Parathyroid adenoma (tissue), 2 donors: ENCODE measurements around the gene FLRT2.

Experiments used
- H2AFZ ChIP-seq: fragments of 300-600 bp; sonication (generic); one replicate; pipeline ENCODE4 v1.7.0; 2017; ENCODE audit warnings: antibody characterized with exemption, mild to moderate bottlenecking
- H3K27ac ChIP-seq: fragments of 300-600 bp; sonication (generic); one replicate; pipeline ENCODE4 v1.7.0; 2017
- H3K27me3 ChIP-seq: fragments of 300-600 bp; sonication (generic); one replicate; pipeline ENCODE4 v1.7.0; 2017; ENCODE audit warnings: low read length; ENCODE audit not compliant: control insufficient read depth, insufficient read depth
- H3K36me3 ChIP-seq: fragments of 300-600 bp; sonication (generic); one replicate; pipeline ENCODE4 v1.7.0; 2017; ENCODE audit warnings: low read length; ENCODE audit not compliant: control insufficient read depth, insufficient read depth
- H3K4me1 ChIP-seq: fragments of 300-600 bp; sonication (generic); one replicate; pipeline ENCODE4 v1.7.0; 2017; ENCODE audit warnings: control low read depth
- H3K4me2 ChIP-seq: fragments of 300-600 bp; sonication (generic); one replicate; pipeline ENCODE4 v1.7.0; 2017; ENCODE audit warnings: low read length
- H3K4me3 ChIP-seq: fragments of 300-600 bp; sonication (generic); one replicate; pipeline ENCODE4 v1.7.0; 2017; ENCODE audit warnings: low read depth, low read length
- H3K79me2 ChIP-seq: fragments of 300-600 bp; sonication (generic); one replicate; pipeline ENCODE4 v1.7.0; 2017; ENCODE audit warnings: control low read depth
- H3K9ac ChIP-seq: fragments of 300-600 bp; sonication (generic); one replicate; pipeline ENCODE4 v1.7.0; 2017; ENCODE audit warnings: mild to moderate bottlenecking
- H3K9me3 ChIP-seq: fragments of 300-600 bp; sonication (generic); one replicate; pipeline ENCODE4 v1.7.0; 2017; ENCODE audit warnings: low read length; ENCODE audit not compliant: control insufficient read depth
- CTCF ChIP-seq: fragments of 300-600 bp; sonication (generic); IDR thresholded peaks from one replicate; pipeline ENCODE4 v1.7.0; 2017; ENCODE audit warnings: antibody characterized with exemption, mild to moderate bottlenecking
- donor health status: primary hyperparathyroidism.

FLRT2 gene

GRCh38 chr14:85529803-85530574 lies at the start of gene FLRT2:
Gene FLRT2 (plus strand): TSS chr14:85530144. CDS start chr14:85621515, 91,371 bp downstream.
- Histone ChIP-seq H3K4me1 (no peaks in the 10 kb centered on the region), H3K27ac (peak within 1 kb of the TSS; percentile 32), H3K36me3 (no peaks in the 10 kb centered on the region), H3K4me3 (peak within 1 kb of the TSS; percentile 44), H2AFZ (peak within 1 kb of the TSS; percentile 28), H3K9ac (no peak within 1 kb of the TSS), H3K27me3 (no peaks in the 10 kb centered on the region), H3K79me2 (no peaks in the 10 kb centered on the region), H3K9me3 (no peaks in the 10 kb centered on the region), H3K4me2 (peak within 1 kb of the TSS; percentile 76)
- no peak for TF ChIP-seq CTCF

GRCh38 chr14:85481471-85481870 lies 48.5 kb upstream of the FLRT2 start:
- no peaks in the 10 kb centered on the region for H3K9me3 ChIP-seq
- TF ChIP-seq CTCF, result no peak
- no peaks in the 10 kb centered on the region for H3K27me3 ChIP-seq
- no peak overlapping the region for H2AFZ ChIP-seq
- no peaks in the 10 kb centered on the region for H3K36me3 ChIP-seq
- no peak overlapping the region for H3K27ac ChIP-seq
- H3K4me2 ChIP-seq, result no peak overlapping the region
- no peak overlapping the region for H3K9ac ChIP-seq
- no peaks in the 10 kb centered on the region for H3K79me2 ChIP-seq
- H3K4me3 ChIP-seq, result no peak overlapping the region
- H3K4me1 ChIP-seq, result no peaks in the 10 kb centered on the region

- Histone ChIP-seq H3K27me3 (no peaks in the 10 kb centered on the region), H3K4me2 (no peak overlapping the region), H3K36me3 (no peaks in the 10 kb centered on the region), H3K9ac (no peak overlapping the region), H3K4me3 (no peak overlapping the region), H3K4me1 (no peaks in the 10 kb centered on the region), H2AFZ (no peak overlapping the region), H3K27ac (no peak overlapping the region), H3K9me3 (no peaks in the 10 kb centered on the region), H3K79me2 (no peaks in the 10 kb centered on the region)
- no peak for TF ChIP-seq CTCF
These were observed 47.4 kb upstream of the FLRT2 start for GRCh38 chr14:85482552-85482951.

- no peaks in the 10 kb centered on the region for H3K4me1 ChIP-seq
- TF ChIP-seq CTCF, result no peak
- no peaks in the 10 kb centered on the region for H3K27me3 ChIP-seq
- no peaks in the 10 kb centered on the region for H3K9me3 ChIP-seq
- H2AFZ ChIP-seq, result no peak overlapping the region
- no peak overlapping the region for H3K27ac ChIP-seq
- H3K9ac ChIP-seq, result no peak overlapping the region
- H3K4me3 ChIP-seq, result no peak overlapping the region
- H3K4me2 ChIP-seq, result no peak overlapping the region
- H3K36me3 ChIP-seq, result no peaks in the 10 kb centered on the region
- H3K79me2 ChIP-seq, result no peaks in the 10 kb centered on the region
These were observed 46.9 kb upstream of the FLRT2 start for GRCh38 chr14:85483037-85483436.

GRCh38 chr14:85483652-85484051 lies 46.3 kb upstream of the FLRT2 start:
- H3K27ac ChIP-seq, result no peak overlapping the region
- H3K79me2 ChIP-seq, result no peaks in the 10 kb centered on the region
- no peaks in the 10 kb centered on the region for H3K36me3 ChIP-seq
- no peak for TF ChIP-seq CTCF
- no peaks in the 10 kb centered on the region for H3K9me3 ChIP-seq
- H3K4me2 ChIP-seq, result no peak overlapping the region
- no peak overlapping the region for H2AFZ ChIP-seq
- H3K9ac ChIP-seq, result no peak overlapping the region
- H3K4me3 ChIP-seq, result no peak overlapping the region
- H3K4me1 ChIP-seq, result no peaks in the 10 kb centered on the region
- no peaks in the 10 kb centered on the region for H3K27me3 ChIP-seq
